Measurements from ENCODE around the gene TUBA1A.
"Not testable (repeated sequence)": the region's sequence is repeated elsewhere in the genome, so short reads cannot be mapped to it uniquely, and the experiment has no call there.

Gene TUBA1A

DNA sequence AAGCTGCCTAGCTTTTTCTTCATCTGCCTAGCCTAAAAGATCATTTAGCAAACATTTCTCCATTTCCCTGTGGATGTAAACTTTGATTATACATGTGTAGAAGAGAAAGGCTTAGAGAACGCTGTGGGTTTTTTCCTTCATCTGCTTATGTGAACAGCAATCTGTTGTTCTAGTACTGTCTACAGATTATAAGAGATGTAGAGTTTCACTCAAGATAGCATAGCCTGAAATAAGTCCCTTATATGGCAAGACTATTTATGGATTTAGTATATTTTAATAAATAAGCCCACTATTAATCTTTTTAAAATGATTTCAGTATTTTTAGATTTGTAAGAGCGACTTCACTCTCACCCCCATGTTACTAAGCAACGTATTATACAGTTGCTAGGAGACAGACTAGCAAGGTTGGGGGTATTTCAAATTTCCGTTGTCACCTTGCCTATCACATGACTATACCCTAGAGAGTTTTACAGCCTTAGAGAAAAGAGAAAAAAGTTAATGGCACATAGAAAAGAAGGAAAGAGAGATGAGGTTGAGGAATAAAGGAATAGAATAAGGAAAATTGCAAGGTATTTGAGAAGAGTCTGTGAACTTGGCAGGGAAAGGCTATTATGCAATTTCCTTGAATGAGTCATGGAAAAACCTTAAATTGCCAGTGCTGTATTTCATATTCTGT is 12.2 kb upstream of the TUBA1A start:
- no peak for DNase-seq

GRCh38 chr12:49198431-49199155 is 9.7 kb upstream of the TUBA1A start:
- DNase-seq: no peak

GRCh38 chr12:49197256-49197655 is 8.4 kb upstream of the TUBA1A start:
- DNase-seq: no peak

GRCh38 chr12:49195736-49196135 is 6.9 kb upstream of the TUBA1A start:
- no peak for DNase-seq

- not testable (repeated sequence) for DNase-seq
These were observed 4.9 kb upstream of the TUBA1A start for GRCh38 chr12:49193746-49194145.

GRCh38 chr12:49191498-49191897 is 2.6 kb upstream of the TUBA1A start:
- not testable (repeated sequence) for DNase-seq

- no peak for DNase-seq
These were observed 2.1 kb upstream of the TUBA1A start for GRCh38 chr12:49190974-49191373.

- no peak for DNase-seq
These were observed 1.1 kb upstream of the TUBA1A start for GRCh38 chr12:49189731-49190716.

DNA sequence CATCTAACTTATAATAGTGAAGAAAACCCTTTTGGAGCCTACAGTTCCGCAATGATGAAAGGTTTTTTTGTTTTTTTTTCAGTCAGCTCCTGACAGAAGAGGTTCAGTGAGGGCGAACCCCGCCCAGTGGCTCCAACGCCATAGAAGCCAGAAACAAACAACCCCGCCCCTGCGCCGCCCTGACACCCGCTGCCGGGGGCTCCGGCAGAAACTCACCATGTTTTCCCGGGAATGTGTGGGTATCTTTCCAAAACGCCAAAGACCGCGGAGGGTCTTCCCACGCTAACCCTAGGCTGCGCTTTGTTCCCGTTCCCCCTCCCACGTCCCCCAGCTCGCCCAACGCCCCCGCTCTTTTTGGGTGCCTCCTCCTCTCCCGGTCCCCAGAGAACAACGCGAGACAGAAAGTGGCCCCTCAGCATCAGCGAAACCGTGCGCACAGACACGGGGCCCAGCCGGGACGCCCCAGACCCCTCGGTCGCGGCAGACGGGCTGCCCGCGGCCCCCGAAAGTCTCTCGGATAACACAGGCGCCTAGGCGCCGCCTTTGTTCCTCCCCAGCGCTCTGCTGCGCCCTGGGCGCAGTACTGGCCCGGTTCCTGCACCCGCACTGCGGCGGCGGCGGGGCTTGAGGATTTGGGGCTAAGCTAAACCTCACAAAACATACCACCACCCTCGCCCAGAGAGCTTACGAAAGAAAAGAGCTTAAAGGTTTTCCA is 522 bp downstream of the TUBA1A start:
- peak; percentile 69 for DNase-seq

- no peak for DNase-seq
These were observed 1.7 kb downstream of the TUBA1A start for GRCh38 chr12:49187184-49187583.

- not testable (repeated sequence) for DNase-seq
These were observed 2.6 kb downstream of the TUBA1A start for GRCh38 chr12:49186307-49186706.

DNA sequence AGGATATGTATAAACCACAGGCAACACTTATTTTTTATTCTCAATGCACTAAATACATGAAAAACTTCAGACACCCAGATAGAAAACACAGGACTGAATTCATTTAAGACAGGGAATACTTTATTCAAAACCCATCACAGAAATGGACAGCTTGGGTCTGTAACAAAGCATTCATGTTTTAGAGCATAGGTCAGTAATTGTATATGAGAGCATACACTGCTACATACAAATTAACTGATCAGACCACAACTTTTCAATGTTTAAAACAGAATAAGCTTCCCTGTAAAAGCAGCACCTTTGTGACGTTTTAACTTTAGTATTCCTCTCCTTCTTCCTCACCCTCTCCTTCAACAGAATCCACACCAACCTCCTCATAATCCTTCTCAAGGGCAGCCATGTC is 4.2 kb downstream of the TUBA1A start:
- not testable (repeated sequence) for DNase-seq

GRCh38 chr12:49183214-49183950 is 5.5 kb downstream of the TUBA1A start:
- not testable (repeated sequence) for DNase-seq

- no peak for DNase-seq
These were observed 14.7 kb downstream of the TUBA1A start for GRCh38 chr12:49174218-49174617.

DNA sequence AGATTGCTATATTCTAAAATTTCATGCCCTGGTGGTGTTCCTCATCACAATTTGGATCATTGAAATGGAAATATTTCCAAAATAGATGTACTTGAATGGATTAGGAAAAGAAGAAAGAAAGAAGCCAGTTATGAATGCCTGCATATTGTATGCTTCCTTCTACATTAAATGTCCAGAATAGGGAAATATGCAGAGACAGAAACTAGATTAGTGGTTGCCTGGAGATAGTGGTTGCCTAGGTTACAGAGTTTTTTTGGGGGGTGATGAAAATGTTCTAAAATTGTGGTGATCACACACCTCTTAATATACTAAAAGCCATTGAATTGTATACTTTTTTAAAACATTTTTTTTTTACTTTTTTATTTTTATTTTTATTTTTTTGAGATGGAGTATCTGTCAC is 18.0 kb downstream of the TUBA1A start:
- DNase-seq: no peak

DNA sequence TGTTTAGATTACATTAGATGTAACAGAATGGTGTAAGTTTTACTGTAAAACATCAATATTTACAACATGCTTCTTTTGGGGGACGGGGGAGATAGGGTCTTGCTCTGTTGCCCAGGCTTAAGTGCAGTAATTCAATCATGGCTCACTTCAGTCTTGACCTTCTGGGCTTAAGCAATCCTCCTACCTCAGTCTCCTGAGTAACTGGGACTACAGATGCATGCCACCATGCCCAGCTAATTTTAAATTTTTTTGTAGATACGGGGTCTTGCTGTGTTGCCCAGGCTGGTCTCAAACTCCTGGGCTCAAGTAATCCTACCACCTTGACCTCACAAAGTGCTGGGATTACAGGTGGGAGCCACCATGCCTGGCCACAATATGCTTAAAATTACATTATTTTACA is 23.8 kb downstream of the TUBA1A start:
- DNase-seq: no peak

- DNase-seq: not testable (repeated sequence)
These were observed 27.0 kb downstream of the TUBA1A start for GRCh38 chr12:49161901-49162300.

GRCh38 chr12:49161092-49161795 is 27.6 kb downstream of the TUBA1A start:
- DNase-seq: no peak

DNA sequence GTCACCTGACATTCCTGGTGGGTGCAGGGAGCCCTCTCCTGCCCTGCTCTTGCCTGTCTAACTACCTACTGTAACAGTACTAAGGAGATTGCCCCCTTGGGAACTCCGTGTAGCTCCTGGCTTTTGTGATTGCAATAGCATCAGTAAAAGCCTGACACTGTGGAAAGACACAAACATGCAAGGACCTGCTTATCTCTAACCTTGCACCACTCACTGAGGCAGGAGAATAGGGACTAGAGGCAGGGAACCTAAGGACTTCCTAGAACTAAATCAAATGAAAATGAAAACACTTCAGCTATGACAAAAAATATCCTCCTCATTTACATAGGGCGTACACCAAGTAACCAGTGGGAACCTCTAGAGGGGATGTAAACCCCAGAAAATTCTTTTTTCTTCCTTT is 28.5 kb downstream of the TUBA1A start:
- no peak for DNase-seq

GRCh38 chr12:49154221-49154620 is 34.7 kb downstream of the TUBA1A start:
- no peak for DNase-seq

DNA sequence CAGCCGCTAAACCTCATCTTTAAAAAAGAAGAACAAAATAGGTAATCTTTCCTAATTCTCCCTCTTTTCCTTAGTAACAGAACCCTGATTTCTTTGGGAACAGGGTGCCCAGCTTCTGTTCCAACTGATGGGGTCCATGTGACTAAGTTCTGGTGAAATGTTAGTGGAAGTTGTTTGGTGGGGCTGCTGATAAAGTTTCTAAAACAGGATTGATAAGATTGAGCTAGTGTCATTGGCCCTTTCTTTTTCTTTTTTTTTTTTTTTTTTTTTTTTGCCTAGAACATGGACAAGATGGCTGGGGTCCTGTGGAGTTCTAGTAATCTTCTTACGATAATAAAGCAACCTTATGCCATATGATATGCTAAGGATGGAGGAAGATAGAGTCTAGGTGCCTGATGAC is 41.5 kb downstream of the TUBA1A start:
- no peak for DNase-seq

Measured in activated CD4-positive, CD25-positive, alpha-beta regulatory T cell treated with anti-CD3 and anti-CD28 coated beads, Interleukin-2, amount 50 U/mL, for 72 hours (primary cell).